NCI-H2081 treated with DMSO at 0.1 percent for 48 hours (cell line): ENCODE results near the gene SULT4A1.

ENCODE experiments used
- DNase-seq: peaks from one replicate; lab custom pipeline; 2025; lab: John Stamatoyannopoulos, UW

Gene SULT4A1

GRCh38 chr22:43860126-43860525, 2.2 kb downstream of the SULT4A1 start:
- no peak for DNase-seq

GRCh38 chr22:43859621-43860020, 2.7 kb downstream of the SULT4A1 start:
- no peak for DNase-seq

- no peak for DNase-seq
Observed at GRCh38 chr22:43859176-43859575, 3.1 kb downstream of the SULT4A1 start.

- no peak for DNase-seq
Observed at GRCh38 chr22:43858156-43858895, 4.0 kb downstream of the SULT4A1 start.

- no peak for DNase-seq
Observed at GRCh38 chr22:43857367-43857766, 4.9 kb downstream of the SULT4A1 start.

- no peak for DNase-seq
Observed at GRCh38 chr22:43855431-43855830, 6.9 kb downstream of the SULT4A1 start.

- no peak for DNase-seq
Observed at GRCh38 chr22:43854786-43855271, 7.5 kb downstream of the SULT4A1 start.

- DNase-seq, result no peak
Observed at GRCh38 chr22:43854121-43854785, 8.1 kb downstream of the SULT4A1 start.

GRCh38 chr22:43853328-43853931, 8.9 kb downstream of the SULT4A1 start:
- DNase-seq, result no peak

GRCh38 chr22:43852573-43853327, 9.6 kb downstream of the SULT4A1 start:
- DNase-seq, result no peak

GRCh38 chr22:43851979-43852307, 10.4 kb downstream of the SULT4A1 start:
- DNase-seq, result no peak

- DNase-seq, result no peak
Observed at GRCh38 chr22:43851058-43851978, 11.0 kb downstream of the SULT4A1 start.

GRCh38 chr22:43850529-43850928, 11.8 kb downstream of the SULT4A1 start:
- no peak for DNase-seq

GRCh38 chr22:43849731-43850130, 12.6 kb downstream of the SULT4A1 start:
- no peak for DNase-seq

- DNase-seq, result no peak
Observed at GRCh38 chr22:43848366-43849171, 13.7 kb downstream of the SULT4A1 start.

GRCh38 chr22:43847376-43848289, 14.7 kb downstream of the SULT4A1 start:
- no peak for DNase-seq

- DNase-seq, result no peak
Observed at GRCh38 chr22:43846966-43847365, 15.3 kb downstream of the SULT4A1 start.

GRCh38 chr22:43845981-43846380, 16.3 kb downstream of the SULT4A1 start:
- no peak for DNase-seq
